ENCODE results near the gene GYPA. TPM values are rescaled to one million over a fixed set of nuclear protein-coding genes. Genes with fewer than 3 reads are reported as not detected.
"Not testable (repeated sequence)": the region's sequence is repeated elsewhere in the genome, so short reads cannot be mapped to it uniquely, and the experiment has no call there.

Gene GYPA
- total RNA-seq, 2 experiments from 2014 or later: not detected

DNA sequence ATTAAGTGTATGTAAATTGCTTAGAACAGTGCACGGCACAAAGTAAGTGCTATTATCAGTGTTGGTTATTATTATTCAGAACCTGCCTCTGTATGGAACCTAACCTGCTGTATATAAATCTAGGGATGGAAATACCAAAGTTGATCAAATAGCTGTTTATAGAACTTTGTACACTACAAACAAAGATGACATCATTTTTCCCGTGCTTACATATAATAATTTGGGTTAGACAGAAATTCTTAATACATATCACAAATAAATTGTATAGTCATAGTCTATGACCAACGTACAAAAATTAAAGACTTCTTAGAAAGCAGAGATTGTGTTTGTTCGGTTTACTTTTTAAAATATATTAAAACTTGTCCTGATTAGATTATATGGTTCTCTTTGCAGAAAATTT is 4.3 kb downstream of the GYPA start:
- intact Hi-C loops (cut with DNase I, micrococcal nuclease); H3K4me1 Mint-ChIP-seq (ENCODE audit: low read depth); H3K36me3 ChIP-seq (ENCODE audit: insufficient read depth, low read length); DNase-seq; CTCF ChIA-PET; H3K4me3 Mint-ChIP-seq; H3K27ac ChIP-seq (ENCODE audit: low read depth in 1 of 2, low read length in 2 of 2); H3K27me3 Mint-ChIP-seq; H3K4me1 ChIP-seq (ENCODE audit: insufficient read depth, low read length); H3K27me3 ChIP-seq (ENCODE audit: control insufficient read depth in 1 of 2, insufficient read depth in 2 of 2, low read length in 2 of 2); H3K9me3 Mint-ChIP-seq; ATAC-seq (ENCODE audit: poor library complexity); H3K9me3 ChIP-seq (ENCODE audit: control insufficient read depth in 1 of 2, insufficient read depth in 1 of 2, low read length in 2 of 2); H3K36me3 Mint-ChIP-seq (ENCODE audit: low read depth); POLR2A ChIA-PET; H3K4me3 ChIP-seq (ENCODE audit: low read length); H3K27ac Mint-ChIP-seq: not testable (repeated sequence)

DNA sequence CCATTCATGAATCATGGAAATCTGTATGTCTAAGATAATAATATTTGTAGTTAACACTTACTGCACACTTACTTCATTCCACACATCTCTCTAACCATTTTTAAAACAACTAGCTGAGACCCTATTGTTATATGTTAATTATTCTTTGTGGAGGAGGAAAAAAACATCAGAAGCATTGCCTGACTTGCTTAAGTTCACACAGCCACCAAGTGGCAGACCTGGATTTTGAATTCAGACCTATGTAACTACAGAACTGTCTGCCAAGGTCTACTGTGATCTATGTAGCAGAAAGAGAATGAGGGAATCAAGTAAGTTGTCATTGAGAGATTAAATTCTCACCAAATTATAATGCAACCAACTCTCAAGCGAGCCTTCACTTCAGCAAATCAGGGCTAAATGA is 10.4 kb downstream of the GYPA start:
- H3K4me1 ChIP-seq (ENCODE audit: insufficient read depth, low read length); H3K9me3 ChIP-seq (ENCODE audit: control insufficient read depth in 1 of 2, insufficient read depth in 1 of 2, low read length in 2 of 2); H3K4me1 Mint-ChIP-seq (ENCODE audit: low read depth); H3K4me3 ChIP-seq (ENCODE audit: low read length); H3K27ac Mint-ChIP-seq; CTCF ChIA-PET; H3K4me3 Mint-ChIP-seq; H3K27me3 Mint-ChIP-seq; H3K27me3 ChIP-seq (ENCODE audit: control insufficient read depth in 1 of 2, insufficient read depth in 2 of 2, low read length in 2 of 2); DNase-seq; ATAC-seq (ENCODE audit: poor library complexity); H3K9me3 Mint-ChIP-seq; H3K36me3 ChIP-seq (ENCODE audit: insufficient read depth, low read length); intact Hi-C loops (cut with DNase I, micrococcal nuclease); H3K27ac ChIP-seq (ENCODE audit: low read depth in 1 of 2, low read length in 2 of 2); POLR2A ChIA-PET; H3K36me3 Mint-ChIP-seq (ENCODE audit: low read depth): not testable (repeated sequence)

DNA sequence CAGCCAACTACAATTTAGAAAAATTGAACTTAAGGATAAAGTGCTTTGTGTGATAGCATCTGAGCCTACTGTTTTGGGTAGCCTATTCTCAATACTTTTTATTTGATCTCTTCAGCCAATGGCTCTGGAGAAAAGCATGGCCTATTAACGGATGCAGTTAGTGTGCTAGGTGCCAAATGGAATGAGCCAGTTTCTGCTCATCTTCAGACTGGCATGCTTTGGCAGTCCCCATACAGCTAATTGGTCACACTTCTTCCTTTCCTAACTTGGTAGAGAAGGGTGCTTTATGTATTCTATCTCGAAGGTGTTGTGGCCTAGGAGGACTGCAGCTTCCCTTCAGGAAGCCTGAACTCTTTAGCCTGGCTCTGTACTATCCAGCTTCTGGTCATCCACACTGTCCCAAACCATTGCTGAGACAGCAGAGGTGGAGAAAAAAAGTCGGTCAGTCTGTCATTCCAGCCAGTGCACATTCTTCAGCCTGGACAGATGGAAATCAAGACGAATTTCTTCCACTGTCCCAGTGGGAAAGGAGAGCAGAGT is 11.1 kb downstream of the GYPA start:
- H3K36me3 ChIP-seq (ENCODE audit: insufficient read depth, low read length); H3K27ac Mint-ChIP-seq; H3K4me1 ChIP-seq (ENCODE audit: insufficient read depth, low read length); intact Hi-C loops (cut with DNase I, micrococcal nuclease); H3K36me3 Mint-ChIP-seq (ENCODE audit: low read depth); H3K4me1 Mint-ChIP-seq (ENCODE audit: low read depth); ATAC-seq (ENCODE audit: poor library complexity); CTCF ChIA-PET; H3K4me3 ChIP-seq (ENCODE audit: low read length); H3K4me3 Mint-ChIP-seq; POLR2A ChIA-PET; DNase-seq; H3K9me3 Mint-ChIP-seq; H3K9me3 ChIP-seq (ENCODE audit: control insufficient read depth in 1 of 2, insufficient read depth in 1 of 2, low read length in 2 of 2); H3K27ac ChIP-seq (ENCODE audit: low read depth in 1 of 2, low read length in 2 of 2); H3K27me3 ChIP-seq (ENCODE audit: control insufficient read depth in 1 of 2, insufficient read depth in 2 of 2, low read length in 2 of 2); H3K27me3 Mint-ChIP-seq: not testable (repeated sequence)

DNA sequence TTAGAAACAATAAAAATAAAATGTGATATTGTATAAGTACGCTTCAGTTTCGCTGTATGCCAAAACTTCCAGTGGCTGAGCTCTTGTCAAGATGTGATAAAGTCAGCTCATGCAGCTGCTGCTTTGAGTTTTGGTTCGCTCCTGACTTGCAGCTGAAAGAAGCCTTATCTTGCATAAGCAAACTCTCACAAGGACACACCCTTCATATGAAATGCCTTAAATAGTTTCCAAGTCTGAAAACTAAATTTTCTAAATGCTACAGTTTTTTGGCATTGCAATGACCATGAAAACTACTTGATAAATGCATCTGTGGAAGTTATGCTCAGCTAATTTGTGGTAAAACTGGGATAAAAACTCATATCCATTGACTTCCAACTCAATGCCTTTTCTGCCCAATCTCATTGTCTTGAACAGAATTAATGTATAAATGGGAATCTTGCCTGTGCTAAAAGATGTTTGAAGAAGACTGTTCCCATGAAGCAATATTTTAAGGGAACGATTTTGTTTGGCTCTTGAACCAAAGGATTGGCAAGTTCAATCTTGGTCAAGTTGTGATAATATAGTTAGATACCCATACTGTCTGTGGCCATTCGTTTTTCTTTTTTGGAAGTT is 11.7 kb downstream of the GYPA start:
- CTCF ChIA-PET; H3K36me3 Mint-ChIP-seq (ENCODE audit: low read depth); H3K36me3 ChIP-seq (ENCODE audit: insufficient read depth, low read length); H3K4me1 Mint-ChIP-seq (ENCODE audit: low read depth); DNase-seq; H3K27ac Mint-ChIP-seq; ATAC-seq (ENCODE audit: poor library complexity); H3K27ac ChIP-seq (ENCODE audit: low read depth in 1 of 2, low read length in 2 of 2); H3K9me3 Mint-ChIP-seq; H3K4me3 ChIP-seq (ENCODE audit: low read length); H3K4me3 Mint-ChIP-seq; H3K9me3 ChIP-seq (ENCODE audit: control insufficient read depth in 1 of 2, insufficient read depth in 1 of 2, low read length in 2 of 2); H3K27me3 ChIP-seq (ENCODE audit: control insufficient read depth in 1 of 2, insufficient read depth in 2 of 2, low read length in 2 of 2); H3K27me3 Mint-ChIP-seq; POLR2A ChIA-PET; H3K4me1 ChIP-seq (ENCODE audit: insufficient read depth, low read length); intact Hi-C loops (cut with DNase I, micrococcal nuclease): not testable (repeated sequence)

DNA sequence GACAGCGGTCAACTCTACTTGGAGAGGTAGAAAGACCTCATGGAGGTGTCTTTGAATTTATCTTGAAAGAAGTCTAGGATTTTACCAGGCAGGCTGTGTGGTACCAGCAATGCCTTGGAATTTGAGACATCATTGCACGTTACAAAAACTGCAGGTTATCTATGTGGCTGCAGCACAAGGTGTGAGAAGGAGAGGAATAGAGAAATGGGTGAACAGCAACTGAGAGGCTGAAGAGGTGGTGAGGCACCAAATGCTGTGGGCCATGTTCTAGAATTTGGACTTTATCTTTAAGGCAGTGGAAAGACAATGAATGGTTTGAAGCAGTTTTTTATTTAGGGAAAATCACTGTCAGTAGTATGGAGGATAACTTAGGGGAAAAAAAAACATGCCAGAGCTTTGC is 15.4 kb downstream of the GYPA start:
- H3K36me3 ChIP-seq (ENCODE audit: insufficient read depth, low read length); H3K9me3 ChIP-seq (ENCODE audit: control insufficient read depth in 1 of 2, insufficient read depth in 1 of 2, low read length in 2 of 2); H3K27ac Mint-ChIP-seq; H3K4me1 ChIP-seq (ENCODE audit: insufficient read depth, low read length); DNase-seq; H3K4me1 Mint-ChIP-seq (ENCODE audit: low read depth); CTCF ChIA-PET; POLR2A ChIA-PET; H3K36me3 Mint-ChIP-seq (ENCODE audit: low read depth); intact Hi-C loops (cut with DNase I, micrococcal nuclease); H3K4me3 Mint-ChIP-seq; H3K27me3 Mint-ChIP-seq; H3K4me3 ChIP-seq (ENCODE audit: low read length); ATAC-seq (ENCODE audit: poor library complexity); H3K27me3 ChIP-seq (ENCODE audit: control insufficient read depth in 1 of 2, insufficient read depth in 2 of 2, low read length in 2 of 2); H3K9me3 Mint-ChIP-seq; H3K27ac ChIP-seq (ENCODE audit: low read depth in 1 of 2, low read length in 2 of 2): not testable (repeated sequence)

DNA sequence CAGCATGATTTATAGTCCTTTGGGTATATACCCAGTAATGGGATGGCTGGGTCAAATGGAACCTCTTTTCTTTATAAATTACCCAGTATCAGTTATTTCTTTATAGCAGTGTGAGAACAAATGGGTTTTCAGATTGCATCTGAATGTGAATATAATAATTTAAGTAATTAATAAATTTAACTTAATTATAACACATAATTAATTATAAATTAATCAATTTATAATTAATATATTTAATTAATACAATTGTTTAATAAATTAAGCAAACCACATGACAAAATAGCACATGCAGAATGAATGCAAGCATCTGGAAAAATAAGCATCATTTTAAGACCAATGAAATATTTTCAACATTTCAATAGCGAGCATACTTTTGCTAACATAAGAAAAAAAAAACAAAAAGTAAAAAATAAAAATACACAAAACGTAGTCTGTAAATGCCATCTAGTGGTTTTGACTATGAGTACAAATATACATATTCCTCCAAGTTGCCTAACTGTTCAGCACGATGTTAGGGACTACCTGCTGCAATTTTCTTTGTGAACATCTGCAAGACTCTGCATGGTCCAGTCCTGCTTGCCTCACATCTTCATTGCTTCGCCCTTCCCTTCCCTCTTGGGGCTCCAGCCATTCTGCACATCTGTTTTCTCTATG is 16.4 kb downstream of the GYPA start:
- H3K27me3 Mint-ChIP-seq; H3K27ac Mint-ChIP-seq; H3K4me1 Mint-ChIP-seq (ENCODE audit: low read depth); intact Hi-C loops (cut with DNase I, micrococcal nuclease); H3K4me1 ChIP-seq (ENCODE audit: insufficient read depth, low read length); H3K36me3 ChIP-seq (ENCODE audit: insufficient read depth, low read length); H3K4me3 Mint-ChIP-seq; DNase-seq; H3K27ac ChIP-seq (ENCODE audit: low read depth in 1 of 2, low read length in 2 of 2); H3K36me3 Mint-ChIP-seq (ENCODE audit: low read depth); H3K9me3 ChIP-seq (ENCODE audit: control insufficient read depth in 1 of 2, insufficient read depth in 1 of 2, low read length in 2 of 2); H3K9me3 Mint-ChIP-seq; H3K4me3 ChIP-seq (ENCODE audit: low read length); POLR2A ChIA-PET; H3K27me3 ChIP-seq (ENCODE audit: control insufficient read depth in 1 of 2, insufficient read depth in 2 of 2, low read length in 2 of 2); CTCF ChIA-PET; ATAC-seq (ENCODE audit: poor library complexity): not testable (repeated sequence)

DNA sequence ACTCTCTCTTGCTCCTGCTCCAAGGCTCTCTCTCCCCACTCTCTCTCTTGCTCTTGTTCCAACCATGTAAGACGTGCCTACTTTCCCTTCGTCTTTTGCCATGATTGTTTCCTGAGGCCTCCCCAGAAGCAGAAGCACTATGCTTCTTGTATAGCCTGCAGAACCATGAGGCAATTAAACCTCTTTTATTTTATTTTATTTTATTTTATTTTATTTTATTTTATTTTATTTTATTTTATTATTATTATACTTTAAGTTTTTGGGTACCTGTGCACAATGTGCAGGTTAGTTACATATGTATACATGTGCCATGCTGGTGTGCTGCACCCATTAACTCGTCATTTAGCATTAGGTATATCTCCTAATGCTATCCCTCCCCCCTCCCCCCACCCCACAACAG is 17.2 kb downstream of the GYPA start:
- H3K27me3 ChIP-seq (ENCODE audit: control insufficient read depth in 1 of 2, insufficient read depth in 2 of 2, low read length in 2 of 2); H3K9me3 ChIP-seq (ENCODE audit: control insufficient read depth in 1 of 2, insufficient read depth in 1 of 2, low read length in 2 of 2); H3K27me3 Mint-ChIP-seq; H3K4me3 Mint-ChIP-seq; H3K27ac ChIP-seq (ENCODE audit: low read depth in 1 of 2, low read length in 2 of 2); POLR2A ChIA-PET; CTCF ChIA-PET; H3K4me1 Mint-ChIP-seq (ENCODE audit: low read depth); intact Hi-C loops (cut with DNase I, micrococcal nuclease); ATAC-seq (ENCODE audit: poor library complexity); H3K36me3 Mint-ChIP-seq (ENCODE audit: low read depth); H3K4me3 ChIP-seq (ENCODE audit: low read length); H3K9me3 Mint-ChIP-seq; H3K4me1 ChIP-seq (ENCODE audit: insufficient read depth, low read length); H3K36me3 ChIP-seq (ENCODE audit: insufficient read depth, low read length); H3K27ac Mint-ChIP-seq; DNase-seq: not testable (repeated sequence)
